Lung (tissue), 12 donors: Measurements from ENCODE around the gene GPX5. TPM values are rescaled to one million over a fixed set of nuclear protein-coding genes. Genes with fewer than 3 reads are reported as not detected.

ENCODE experiments used
- ATAC-seq: fragments of 200-7000 bp; cut with Tn5 transposase; one replicate; pipeline ENCODE4 v1.9.1; 2020; ENCODE audit warnings: moderate number of reproducible peaks; ENCODE audit not compliant: insufficient read depth, low FRiP score
- DNase-seq, 3 donors: peaks; one replicate each; pipeline ENCODE4 v3.0.0-alpha.2; 2013 to 2017
- H3K27ac ChIP-seq, 2 donors: one replicate each; pipeline ENCODE4 v1.5.1; 2013; ENCODE audit warnings: mild to moderate bottlenecking in 2 of 2, moderate library complexity in 2 of 2, control low read depth in 1 of 2, inconsistent platforms in 1 of 2, low read depth in 1 of 2, low read length in 1 of 2
- H3K27me3 ChIP-seq, 3 donors: one replicate each; pipeline ENCODE4 v1.5.1; 2013; ENCODE audit warnings: low read length in 2 of 3; ENCODE audit not compliant: control insufficient read depth in 3 of 3, insufficient read depth in 3 of 3
- H3K36me3 ChIP-seq, 4 donors: one replicate each; pipeline ENCODE4 v1.5.1; 2013; ENCODE audit warnings: low read length in 4 of 4, mild to moderate bottlenecking in 1 of 4, moderate library complexity in 1 of 4; ENCODE audit not compliant: control insufficient read depth in 4 of 4, insufficient read depth in 4 of 4
- H3K4me1 ChIP-seq, 5 donors: one replicate each; pipeline ENCODE4 v1.5.1; 2013; ENCODE audit warnings: low read length in 5 of 5, mild to moderate bottlenecking in 2 of 5, moderate library complexity in 1 of 5; ENCODE audit not compliant: control insufficient read depth in 5 of 5, insufficient read depth in 5 of 5
- H3K4me3 ChIP-seq: one replicate; pipeline ENCODE4 v1.5.1; 2013; ENCODE audit warnings: mild to moderate bottlenecking, control low read depth, moderate library complexity
- H3K9ac ChIP-seq, 2 donors: one replicate each; pipeline ENCODE4 v1.5.1; 2013; ENCODE audit warnings: low read length in 2 of 2, control low read depth in 1 of 2; ENCODE audit not compliant: insufficient read depth in 1 of 2
- H3K9me3 ChIP-seq, 4 donors: one replicate each; pipeline ENCODE4 v1.5.1; 2013; ENCODE audit warnings: low read length in 3 of 4, mild to moderate bottlenecking in 1 of 4, moderate library complexity in 1 of 4; ENCODE audit not compliant: control insufficient read depth in 4 of 4, insufficient read depth in 3 of 4
- CTCF ChIP-seq: IDR thresholded peaks from 2 replicates; pipeline ENCODE4 v1.5.1; 2012; ENCODE audit warnings: mild to moderate bottlenecking; ENCODE audit errors: control extremely low read depth, extremely low read depth
- WGBS, 2 donors: extraction: QIAGEN DNeasy Blood & Tissue Kit; methylation state at CpG; one replicate each; pipeline ENCODE4 v1.1.7; 2013; 5-methylcytosine and 5-hydroxymethylcytosine counted together
- polyA plus RNA-seq, 2 donors: library from polyadenylated mRNA; stranded (reverse); fragments of 200-250 nt; gene quantifications; one replicate each; pipeline ENCODE4 v1.2.1, GENCODE V29; 2013
- total RNA-seq, 2 donors: library from RNA; depleted of rRNA in 1 of 2; stranded (reverse); fragments of >200 nt in 1 of 2; gene quantifications; one replicate each; pipeline ENCODE4 v1.2.1, GENCODE V29; 2014 to 2021
- donor health status: control.
- donor health status: control.
- donor health status: Bipolar disorder and iron deficiency.
- donor health status: healthy.
- donor health status: DM: yes; HTN: yes; CAD: no.

GPX5 gene
- total and polyA plus RNA-seq, 4 donors: not detected

GRCh38 chr6:28485482-28485881, 40.2 kb upstream of the GPX5 start:
- DNase-seq (no peak), ATAC-seq (no peak)
- no peak for TF ChIP-seq CTCF
- H3K27me3 ChIP-seq: peaks cover 0 to 8% (median 5%) of the 10 kb centered on the region in 3 donors
- no peak overlapping the region for H3K9ac ChIP-seq
- no peak overlapping the region for H3K27ac ChIP-seq
- no peak overlapping the region for H3K4me3 ChIP-seq
- H3K36me3 ChIP-seq: no peaks in the 10 kb centered on the region
- WGBS, 2 donors: 88 to 90% methylated on average over 3 of the region's 3 CpGs
- peaks cover 0 to 4% (median 2%) of the 10 kb centered on the region in 5 donors for H3K4me1 ChIP-seq
- peaks cover 0 to 1% (median 0%) of the 10 kb centered on the region in 4 donors for H3K9me3 ChIP-seq

GRCh38 chr6:28486533-28486932, 39.1 kb upstream of the GPX5 start:
- H3K9ac ChIP-seq: no peak overlapping the region
- H3K4me3 ChIP-seq: no peak overlapping the region
- 96 to 100% methylated on average over 1 of the region's 1 CpG for WGBS, 2 donors
- no peak for TF ChIP-seq CTCF
- no peak overlapping the region for H3K27ac ChIP-seq
- no peaks in the 10 kb centered on the region for H3K36me3 ChIP-seq
- peaks cover 0 to 1% (median 0%) of the 10 kb centered on the region in 4 donors for H3K9me3 ChIP-seq
- peaks cover 0 to 8% (median 2%) of the 10 kb centered on the region in 3 donors for H3K27me3 ChIP-seq
- DNase-seq (no peak), ATAC-seq (no peak)
- H3K4me1 ChIP-seq: peaks cover 0 to 4% (median 3%) of the 10 kb centered on the region in 5 donors

GRCh38 chr6:28486988-28487742, 38.5 kb upstream of the GPX5 start:
- H3K9ac ChIP-seq: no peak overlapping the region
- peaks cover 0 to 1% (median 0%) of the 10 kb centered on the region in 4 donors for H3K9me3 ChIP-seq
- H3K4me1 ChIP-seq: peaks cover 0 to 4% (median 3%) of the 10 kb centered on the region in 5 donors
- ATAC-seq (no peak), DNase-seq (no peak)
- H3K27me3 ChIP-seq: peaks cover 0 to 3% (median 0%) of the 10 kb centered on the region in 3 donors
- WGBS, 2 donors: 66 to 72% methylated on average over 3 of the region's 3 CpGs
- no peak overlapping the region for H3K4me3 ChIP-seq
- no peak for TF ChIP-seq CTCF
- no peaks in the 10 kb centered on the region for H3K36me3 ChIP-seq
- H3K27ac ChIP-seq: no peak overlapping the region
